GM10266 (cell line): Measurements from ENCODE around the gene SYNGR4.
A peak's percentile ranks its signal among the peaks of the same experiment; 100 is the strongest.

Experiments used
- DNase-seq: peaks from one replicate; pipeline ENCODE4 v3.0.0; 2012; ENCODE audit errors: extremely low spot score
- CTCF ChIP-seq: IDR thresholded peaks from 2 replicates; pipeline ENCODE4 v1.5.1; 2012; ENCODE audit warnings: mild to moderate bottlenecking, low read depth; ENCODE audit not compliant: control insufficient read depth, insufficient read depth; ENCODE audit errors: missing control alignments

SYNGR4 gene

GRCh38 chr19:48321622-48322591 is 42.3 kb upstream of the SYNGR4 start:
- peak; percentile 1 for TF ChIP-seq CTCF
- DNase-seq = peak; percentile 93

GRCh38 chr19:48325265-48325910 is 38.8 kb upstream of the SYNGR4 start, which contains the start of gene EMP3:
Gene EMP3, plus strand, starts transcription at chr19:48325552. Its CDS starts 1,293 bp downstream, at chr19:48326845.
- peak; percentile 74 for DNase-seq
- no peak for TF ChIP-seq CTCF

- no peak for TF ChIP-seq CTCF
- DNase-seq = peak; percentile 37
Observed at GRCh38 chr19:48329167-48329891, 34.8 kb upstream of the SYNGR4 start.

- TF ChIP-seq CTCF = peak; percentile 24
- DNase-seq = peak; percentile 74
Observed at GRCh38 chr19:48330012-48330681, 34.0 kb upstream of the SYNGR4 start.

GRCh38 chr19:48332351-48332661 is 31.9 kb upstream of the SYNGR4 start:
- no peak for TF ChIP-seq CTCF
- DNase-seq = no peak

- peak; percentile 96 for DNase-seq
Observed at GRCh38 chr19:48332662-48333466, 31.3 kb upstream of the SYNGR4 start.

More at GRCh38 chr19:48332662-48333466, 31.3 kb upstream of the SYNGR4 start:
- TF ChIP-seq CTCF = no peak
